ENCODE measurements around the gene WAPL. TPM values are rescaled to one million over a fixed set of nuclear protein-coding genes. Genes with fewer than 3 reads are reported as not detected.

WAPL gene
- total and polyA plus RNA-seq, 2 of the 4 experiments (the other 2 are of a cell fraction) = 11.5 to 31.7 TPM

DNA sequence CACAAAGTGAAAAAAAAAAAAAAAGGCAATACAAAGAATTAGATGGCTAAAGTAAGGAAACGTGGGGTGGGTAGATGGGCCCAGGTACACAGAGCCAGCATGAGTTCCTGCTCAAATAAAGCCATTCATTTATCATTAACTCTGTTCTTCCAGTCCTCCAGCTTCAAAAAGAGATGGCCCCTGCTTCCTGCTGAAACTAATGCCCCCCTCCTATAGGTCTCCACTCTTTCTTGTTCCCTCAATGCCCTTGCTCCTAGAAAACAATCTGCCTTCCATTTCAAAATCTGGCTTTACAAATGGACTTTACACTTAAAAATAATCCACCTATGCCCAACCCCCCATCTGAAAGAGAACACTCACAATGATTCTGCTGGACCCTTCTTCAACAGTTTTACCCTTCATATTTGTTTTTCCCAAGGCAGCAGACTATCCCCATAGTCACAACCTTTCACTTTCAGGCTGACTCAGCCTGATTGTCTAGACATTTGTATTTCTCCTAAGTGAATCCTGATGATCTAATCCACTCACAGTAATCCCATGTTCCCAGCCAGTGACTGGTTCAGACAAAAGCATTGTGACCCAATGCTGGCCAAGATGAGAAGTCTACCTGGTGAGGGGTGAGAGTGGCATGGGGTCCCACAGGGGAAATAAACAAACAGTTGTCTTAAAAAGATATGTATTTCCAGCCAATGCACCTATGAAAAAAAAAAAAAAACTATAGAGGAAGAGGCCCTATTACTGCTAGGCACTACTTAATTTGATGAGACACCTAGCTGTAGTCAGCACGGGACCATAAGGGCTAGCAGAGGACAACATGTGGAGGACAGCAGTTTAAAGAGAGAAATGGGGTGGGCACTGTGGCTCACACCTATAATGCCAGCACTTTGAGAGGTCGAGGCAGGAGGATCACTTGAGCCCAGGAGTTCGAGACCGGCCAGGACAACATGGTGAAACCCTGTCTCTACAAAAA lies 80.4 kb downstream of the WAPL start:
- TF ChIP-seq RAD21 (IDR thresholded peaks at IDR 0.05; ENCODE audit: low read length) = no peak
- peak; percentile 64 for TF ChIP-seq NFE2L2 (IDR thresholded peaks at IDR 0.05; ENCODE audit: low read depth, low read length)
- TF ChIP-seq MAFK (IDR thresholded peaks at IDR 0.05; ENCODE audit: low read depth, low read length) = peak; percentile 76
- TF ChIP-seq MAZ (IDR thresholded peaks at IDR 0.05; ENCODE audit: borderline replicate concordance, low read depth, low read length) = no peak
- TF ChIP-seq RFX5 (IDR thresholded peaks at IDR 0.05; ENCODE audit: low read depth, low read length) = no peak
- no peak for TF ChIP-seq CHD1 (IDR thresholded peaks at IDR 0.05; ENCODE audit: low read depth, low read length)
- 0 out of 2 replicates have a peak, but pooled peaks have one; percentile 27 for TF ChIP-seq BHLHE40 (IDR thresholded peaks at IDR 0.05; ENCODE audit: low read depth, low read length)
- peak; percentile 23; the same call in 1 of the 2 replicates for TF ChIP-seq CEBPB (IDR thresholded peaks at IDR 0.05; ENCODE audit: low read depth, low read length)
- peak; percentile 82 for TF ChIP-seq FOS (IDR thresholded peaks at IDR 0.05; ENCODE audit: low read depth, low read length)
- Histone ChIP-seq H2BK15ac (ENCODE audit: low read depth, low read length) (no peak overlapping the region), H3K27ac (ENCODE audit: insufficient read depth, low read length) (no peak overlapping the region; the same call in 1 of the 2 replicates), H2BK20ac (ENCODE audit: low read depth, low read length) (no peak overlapping the region), H3K4me1 (ENCODE audit: control insufficient read depth, insufficient read depth, low read length) (peaks cover 8% of the 10 kb centered on the region), H3K4me3 (ENCODE audit: insufficient read depth, low read depth, low read length) (no peak overlapping the region), H3K4ac (ENCODE audit: low read depth, low read length) (no peak overlapping the region), H4K8ac (ENCODE audit: low read depth in 2 of 2, low read length in 2 of 2) (no peak overlapping the region), H3K4me2 (ENCODE audit: low read depth, low read length) (no peak overlapping the region), H3K36me3 (ENCODE audit: control insufficient read depth, insufficient read depth, low read length) (peaks cover 23% of the 10 kb centered on the region), H3K56ac (ENCODE audit: extremely low read depth, insufficient read depth, low read length) (no peak overlapping the region), H2BK120ac (ENCODE audit: low read depth, low read length) (no peak overlapping the region), H4K91ac (ENCODE audit: insufficient read depth, low read depth, low read length) (no peak overlapping the region), H4K20me1 (ENCODE audit: insufficient read depth, low read length) (peaks cover 6% of the 10 kb centered on the region; the same call in 1 of the 2 replicates), H3K14ac (replicated peaks; ENCODE audit: low read depth, low read length) (no peak overlapping the region), H2BK5ac (ENCODE audit: low read depth, low read length, poor library complexity, severe bottlenecking) (no peak overlapping the region), H2AK9ac (replicated peaks; ENCODE audit: low read depth, low read length, poor library complexity) (no peak overlapping the region), H2AFZ (replicated peaks; ENCODE audit: low read length, poor library complexity) (no peak overlapping the region), H3K23ac (ENCODE audit: low read depth, low read length) (no peak overlapping the region), H3K9me3 (ENCODE audit: control insufficient read depth, insufficient read depth, low read length) (no peaks in the 10 kb centered on the region), H3K9me1 (ENCODE audit: insufficient read depth, low read length) (peaks cover 10% of the 10 kb centered on the region), H2AK5ac (ENCODE audit: low read depth, low read length) (no peak overlapping the region), H3K79me1 (ENCODE audit: low read depth in 1 of 2, low read length in 2 of 2) (peaks cover 19 to 52% of the 10 kb centered on the region in 2 experiments), H3K9ac (ENCODE audit: low read depth, low read length) (no peak overlapping the region), H3K18ac (ENCODE audit: low read depth, low read length) (no peak overlapping the region), H3K27me3 (ENCODE audit: control insufficient read depth, insufficient read depth, low read length) (no peaks in the 10 kb centered on the region), H4K5ac (ENCODE audit: low read depth, low read length) (no peak overlapping the region)
- POLR2A ChIA-PET (ENCODE audit: unreplicated experiment) = no interaction called here
- 83% methylated on average over 1 of the region's 5 CpGs; no CpG with 5 or more reads in 1 of the 2 experiments for WGBS, 2 experiments (ENCODE audit: extremely low coverage in 2 of 2, insufficient read length in 1 of 2)
- dilution Hi-C loops (cut with HindIII; ENCODE audit: low sequenced_read_pairs, unreplicated experiment) (no loop called here), intact Hi-C loops (cut with micrococcal nuclease) (loop anchor here (1.0 kb wide), 1 partner anchor 31 kb away; no protein-coding TSS in a partner anchor), in situ Hi-C loops (cut with MboI; ENCODE audit: low sequenced_read_pairs) (no loop called here)
- no TSS peak for BruUV-seq (replicated peaks)
- DNase-seq (peak; percentile 91), ATAC-seq (ENCODE audit: low read depth) (peak; percentile 62)
- CTCF ChIA-PET = no interaction called here

Measured in IMR-90 (cell line).